Liver (tissue), 3 donors: ENCODE results near the gene LMBR1L.

Experiments
- FOXA1 ChIP-seq: IDR thresholded peaks from 2 replicates; pipeline ENCODE4 v1.6.1; 2016; ENCODE audit warnings: antibody characterized with exemption
- RXRA ChIP-seq, 2 donors: IDR thresholded peaks; 2 replicates each; pipeline ENCODE4 v1.6.1; 2017 to 2018; ENCODE audit warnings: antibody characterized with exemption in 2 of 2, mild to moderate bottlenecking in 1 of 2
- SP1 ChIP-seq: IDR thresholded peaks from 2 replicates; pipeline ENCODE4 v1.6.1; 2018; ENCODE audit warnings: antibody characterized with exemption, mild to moderate bottlenecking
- TAF1 ChIP-seq: conservative IDR thresholded peaks from 2 replicates; pipeline ENCODE4 v1.6.1; 2016; ENCODE audit warnings: antibody characterized with exemption, mild to moderate bottlenecking
- TF ChIP-seq, protein P1 (sequence below): fragments of 150-350 bp; IDR thresholded peaks from 2 replicates; pipeline ENCODE4 v1.5.1; 2017; ENCODE audit warnings: improper control_type of control experiment, low read depth, low read length; ENCODE audit not compliant: missing input control
- donor health status: healthy.
- donor health status: healthy.

GRCh38 chr12:49138587-49138986, 27.9 kb upstream of the LMBR1L start:
- TF ChIP-seq, protein P1, sequence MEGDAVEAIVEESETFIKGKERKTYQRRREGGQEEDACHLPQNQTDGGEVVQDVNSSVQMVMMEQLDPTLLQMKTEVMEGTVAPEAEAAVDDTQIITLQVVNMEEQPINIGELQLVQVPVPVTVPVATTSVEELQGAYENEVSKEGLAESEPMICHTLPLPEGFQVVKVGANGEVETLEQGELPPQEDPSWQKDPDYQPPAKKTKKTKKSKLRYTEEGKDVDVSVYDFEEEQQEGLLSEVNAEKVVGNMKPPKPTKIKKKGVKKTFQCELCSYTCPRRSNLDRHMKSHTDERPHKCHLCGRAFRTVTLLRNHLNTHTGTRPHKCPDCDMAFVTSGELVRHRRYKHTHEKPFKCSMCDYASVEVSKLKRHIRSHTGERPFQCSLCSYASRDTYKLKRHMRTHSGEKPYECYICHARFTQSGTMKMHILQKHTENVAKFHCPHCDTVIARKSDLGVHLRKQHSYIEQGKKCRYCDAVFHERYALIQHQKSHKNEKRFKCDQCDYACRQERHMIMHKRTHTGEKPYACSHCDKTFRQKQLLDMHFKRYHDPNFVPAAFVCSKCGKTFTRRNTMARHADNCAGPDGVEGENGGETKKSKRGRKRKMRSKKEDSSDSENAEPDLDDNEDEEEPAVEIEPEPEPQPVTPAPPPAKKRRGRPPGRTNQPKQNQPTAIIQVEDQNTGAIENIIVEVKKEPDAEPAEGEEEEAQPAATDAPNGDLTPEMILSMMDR, result no peak
- no peak for TF ChIP-seq RXRA (IDR thresholded peaks at IDR 0.05)
- TF ChIP-seq FOXA1, result no peak
- no peak for TF ChIP-seq TAF1
- no peak for TF ChIP-seq SP1
